IMR-90 (cell line): Measurements from ENCODE around the gene C3orf85. TPM values are rescaled to one million over a fixed set of nuclear protein-coding genes. Genes with fewer than 3 reads are reported as not detected.

Experiments used
- ATAC-seq: fragments of 200-7000 bp; cut with Tn5 transposase; 2 replicates; pipeline ENCODE4 v1.9.1; 2020; ENCODE audit warnings: low read depth, mild to moderate bottlenecking, moderate library complexity
- BruUV-seq: library from RNA; stranded (reverse); fragments of 400-500 nt; replicated peaks from 2 replicates; lab custom pipeline; 2021; lab: Mats Ljungman, UMichigan
- CTCF ChIA-PET: fragments of 300-600 bp; formaldehyde crosslinking; extraction: SDS; loops from one replicate; lab custom pipeline; 2021; ENCODE audit warnings: antibody characterized with exemption; lab: Yijun Ruan, JAX
- POLR2A ChIA-PET: fragments of 300-600 bp; sonication (Branson Sonifier 250); formaldehyde crosslinking; loops from one replicate; lab custom pipeline; 2022; ENCODE audit warnings: antibody characterized with exemption; ENCODE audit not compliant: unreplicated experiment; lab: Charles Lee
- DNase-seq: peaks from one replicate; pipeline ENCODE4 v3.0.0; 2013
- H2AFZ ChIP-seq: replicated peaks from 2 replicates; pipeline ENCODE3; 2013; ENCODE audit warnings: low read length, mild to moderate bottlenecking; ENCODE audit not compliant: poor library complexity
- H2AK5ac ChIP-seq: 2 replicates; pipeline ENCODE4 v1.6.1; 2013; ENCODE audit warnings: low read depth, low read length, inconsistent platforms
- H2AK9ac ChIP-seq: replicated peaks from 2 replicates; pipeline ENCODE3; 2013; ENCODE audit warnings: mild to moderate bottlenecking, low read depth, low read length, moderate library complexity; ENCODE audit not compliant: poor library complexity
- H2BK120ac ChIP-seq: 2 replicates; pipeline ENCODE4 v1.6.1; 2013; ENCODE audit warnings: low read depth, low read length, inconsistent platforms
- H2BK15ac ChIP-seq: 3 replicates; pipeline ENCODE4 v1.6.1; 2013; ENCODE audit warnings: low read depth, low read length, inconsistent platforms
- H2BK20ac ChIP-seq: 2 replicates; pipeline ENCODE4 v1.6.1; 2013; ENCODE audit warnings: low read depth, mild to moderate bottlenecking, inconsistent platforms, low read length, moderate library complexity
- H2BK5ac ChIP-seq: 2 replicates; pipeline ENCODE4 v1.6.1; 2013; ENCODE audit warnings: mild to moderate bottlenecking, low read depth, low read length, inconsistent platforms; ENCODE audit not compliant: poor library complexity, severe bottlenecking
- H3K14ac ChIP-seq: replicated peaks from 2 replicates; pipeline ENCODE4 v1.6.1; 2013; ENCODE audit warnings: low read depth, low read length, inconsistent platforms
- H3K18ac ChIP-seq: 2 replicates; pipeline ENCODE4 v1.6.1; 2013; ENCODE audit warnings: low read depth, low read length, control low read depth
- H3K23ac ChIP-seq: 2 replicates; pipeline ENCODE4 v1.6.1; 2013; ENCODE audit warnings: low read depth, low read length, inconsistent platforms
- H3K27ac ChIP-seq: 2 replicates; pipeline ENCODE4 v1.5.1; 2013; ENCODE audit warnings: mild to moderate bottlenecking, control low read depth, low read length; ENCODE audit not compliant: insufficient read depth
- H3K27me3 ChIP-seq: 2 replicates; pipeline ENCODE4 v1.6.1; 2013; ENCODE audit warnings: low read length; ENCODE audit not compliant: control insufficient read depth, insufficient read depth
- H3K36me3 ChIP-seq: 2 replicates; pipeline ENCODE4 v1.6.1; 2013; ENCODE audit warnings: low read length, mixed read lengths; ENCODE audit not compliant: control insufficient read depth, insufficient read depth
- H3K4ac ChIP-seq: 2 replicates; pipeline ENCODE4 v1.6.1; 2013; ENCODE audit warnings: low read depth, low read length, inconsistent platforms
- H3K4me1 ChIP-seq: 2 replicates; pipeline ENCODE4 v1.6.1; 2013; ENCODE audit warnings: low read length, mixed read lengths; ENCODE audit not compliant: control insufficient read depth, insufficient read depth
- H3K4me2 ChIP-seq: 2 replicates; pipeline ENCODE4 v1.6.1; 2013; ENCODE audit warnings: low read depth, mild to moderate bottlenecking, control low read depth, low read length, moderate library complexity
- H3K4me3 ChIP-seq: 2 replicates; pipeline ENCODE4 v1.5.1; 2013; ENCODE audit warnings: low read depth, mild to moderate bottlenecking, control low read depth, low read length, moderate library complexity; ENCODE audit not compliant: insufficient read depth
- H3K56ac ChIP-seq: 2 replicates; pipeline ENCODE4 v1.6.1; 2013; ENCODE audit warnings: low read length, inconsistent platforms; ENCODE audit not compliant: insufficient read depth; ENCODE audit errors: extremely low read depth
- H3K79me1 ChIP-seq, 2 experiments: 2 replicates each; pipeline ENCODE4 v1.6.1; 2013; ENCODE audit warnings: low read length in 2 of 2, inconsistent platforms in 1 of 2, low read depth in 1 of 2
- H3K9ac ChIP-seq: 2 replicates; pipeline ENCODE4 v1.6.1; 2013; ENCODE audit warnings: low read depth, low read length, control low read depth
- H3K9me1 ChIP-seq: 2 replicates; pipeline ENCODE4 v1.6.1; 2013; ENCODE audit warnings: low read length, inconsistent platforms; ENCODE audit not compliant: insufficient read depth
- H3K9me3 ChIP-seq: 2 replicates; pipeline ENCODE4 v1.6.1; 2013; ENCODE audit warnings: low read length; ENCODE audit not compliant: control insufficient read depth, insufficient read depth
- H4K20me1 ChIP-seq: 2 replicates; pipeline ENCODE4 v1.6.1; 2013; ENCODE audit warnings: low read length, inconsistent platforms; ENCODE audit not compliant: insufficient read depth
- H4K5ac ChIP-seq: 2 replicates; pipeline ENCODE4 v1.6.1; 2013; ENCODE audit warnings: mild to moderate bottlenecking, low read depth, low read length, control low read depth
- H4K8ac ChIP-seq, 2 experiments: 2 replicates each; pipeline ENCODE4 v1.6.1; 2013; ENCODE audit warnings: low read depth in 2 of 2, low read length in 2 of 2, control low read depth in 1 of 2, inconsistent platforms in 1 of 2
- H4K91ac ChIP-seq: 2 replicates; pipeline ENCODE4 v1.6.1; 2013; ENCODE audit warnings: low read depth, low read length, inconsistent platforms; ENCODE audit not compliant: insufficient read depth
- CTCF ChIP-seq: conservative IDR thresholded peaks from 2 replicates; pipeline ENCODE4 v1.5.1; 2012; ENCODE audit warnings: mild to moderate bottlenecking, low read depth, low read length, improper control_type of control experiment
- NFE2L2 ChIP-seq: fragments of 150-350 bp; IDR thresholded peaks from 2 replicates; pipeline ENCODE4 v1.6.1; 2016; ENCODE audit warnings: low read depth, mild to moderate bottlenecking, low read length
- WGBS, 2 experiments: methylation state at CpG; one replicate each; pipeline versions ENCODE4 v1.1.5 to v1.1.7; 2013; ENCODE audit warnings: missing lambda C conversion rate in 2 of 2; ENCODE audit not compliant: insufficient read length in 1 of 2; ENCODE audit errors: extremely low coverage in 2 of 2; 5-methylcytosine and 5-hydroxymethylcytosine counted together
- dilution Hi-C: fragments of 300-500 bp; cut with HindIII; formaldehyde crosslinking; loops from one replicate; pipeline ENCODE4 v1.14.3; 2018; ENCODE audit warnings: low sequenced_read_pairs; ENCODE audit not compliant: unreplicated experiment
- in situ Hi-C: fragments of 300-500 bp; cut with MboI; formaldehyde crosslinking; loops from 3 replicates; pipeline ENCODE4 v1.14.3; 2019; ENCODE audit warnings: low sequenced_read_pairs, inconsistent platforms, mixed read lengths
- intact Hi-C: fragments of 100-400 bp; cut with micrococcal nuclease; formaldehyde crosslinking; loops from 2 replicates; pipeline ENCODE4 v1.10.0; 2022
- polyA plus RNA-seq, 3 experiments: library from polyadenylated mRNA; depleted of rRNA; stranded (reverse); fragments of >200 nt; gene quantifications; 2 replicates each; pipeline ENCODE4 v1.2.3, GENCODE V29; 2012; ENCODE audit warnings: low replicate concordance in 1 of 3
- total RNA-seq: library from RNA; depleted of rRNA; stranded (reverse); fragments of >200 nt; gene quantifications from 2 replicates; pipeline ENCODE4 v1.2.3, GENCODE V29; 2012

C3orf85 gene
- total and polyA plus RNA-seq, 2 of the 4 experiments (the other 2 are of a cell fraction) = not detected

DNA sequence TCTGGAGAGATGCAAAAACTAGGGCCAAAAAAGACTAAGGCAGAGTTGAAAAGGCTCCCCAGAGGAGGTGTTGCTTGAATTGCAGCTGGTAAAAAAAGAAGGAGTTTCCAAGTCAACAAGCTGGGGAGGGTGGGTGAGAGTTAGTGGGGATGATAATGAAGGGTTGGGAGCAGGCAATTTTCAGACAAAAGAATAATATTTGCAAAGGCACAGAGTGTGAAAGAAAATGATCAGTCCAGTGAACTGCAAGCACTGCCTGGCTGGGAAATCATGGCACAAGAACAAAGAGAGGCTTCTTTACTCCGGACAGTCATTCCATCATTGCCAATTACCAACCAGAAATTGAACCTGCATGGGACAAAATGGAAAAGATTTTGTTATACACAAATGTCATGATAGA lies 42.2 kb downstream of the C3orf85 start:
- Histone ChIP-seq H3K9ac (no peak overlapping the region), H4K8ac (no peak overlapping the region), H3K4me3 (no peak overlapping the region), H4K5ac (no peak overlapping the region), H3K27ac (no peak overlapping the region), H3K4me1 (no peaks in the 10 kb centered on the region), H3K14ac (no peak overlapping the region), H3K79me1 (no peaks in the 10 kb centered on the region), H3K4me2 (no peak overlapping the region), H3K23ac (no peak overlapping the region), H2BK20ac (no peak overlapping the region), H3K4ac (no peak overlapping the region), H2BK120ac (no peak overlapping the region), H2BK5ac (no peak overlapping the region), H3K9me3 (peaks cover 3% of the 10 kb centered on the region), H3K9me1 (no peaks in the 10 kb centered on the region), H4K91ac (no peak overlapping the region), H2AFZ (no peak overlapping the region), H3K18ac (no peak overlapping the region), H3K56ac (no peak overlapping the region), H4K20me1 (no peaks in the 10 kb centered on the region), H2AK5ac (no peak overlapping the region), H2AK9ac (no peak overlapping the region), H3K27me3 (no peaks in the 10 kb centered on the region), H3K36me3 (no peaks in the 10 kb centered on the region), H2BK15ac (no peak overlapping the region)
- CTCF ChIA-PET = no interaction called here
- in situ Hi-C loops (no loop called here), intact Hi-C loops (no loop called here), dilution Hi-C loops (no loop called here)
- DNase-seq (no peak), ATAC-seq (no peak)
- no CpG with 5 or more reads among the region's 1 CpG for WGBS, 2 experiments
- no peak for TF ChIP-seq CTCF
- no peak for TF ChIP-seq NFE2L2
- POLR2A ChIA-PET = no interaction called here
- BruUV-seq = no TSS peak
